GM18951 (cell line): ENCODE data around the gene C1GALT1C1L.
"Not testable (repeated sequence)": the region's sequence is repeated elsewhere in the genome, so short reads cannot be mapped to it uniquely, and the experiment has no call there.

Experiments
- POLR2A ChIP-seq: IDR thresholded peaks from 4 replicates; pipeline ENCODE4 v1.6.1; 2011; ENCODE audit warnings: mild to moderate bottlenecking; ENCODE audit not compliant: insufficient read length, insufficient read depth; ENCODE audit errors: extremely low read depth
- in situ Hi-C: fragments of 300-500 bp; cut with MboI; formaldehyde crosslinking; loops from one replicate; pipeline ENCODE4 v1.12.0; 2022; ENCODE audit warnings: low sequenced_read_pairs, mixed read lengths, inconsistent platforms; ENCODE audit not compliant: unreplicated experiment

The C1GALT1C1L gene

DNA sequence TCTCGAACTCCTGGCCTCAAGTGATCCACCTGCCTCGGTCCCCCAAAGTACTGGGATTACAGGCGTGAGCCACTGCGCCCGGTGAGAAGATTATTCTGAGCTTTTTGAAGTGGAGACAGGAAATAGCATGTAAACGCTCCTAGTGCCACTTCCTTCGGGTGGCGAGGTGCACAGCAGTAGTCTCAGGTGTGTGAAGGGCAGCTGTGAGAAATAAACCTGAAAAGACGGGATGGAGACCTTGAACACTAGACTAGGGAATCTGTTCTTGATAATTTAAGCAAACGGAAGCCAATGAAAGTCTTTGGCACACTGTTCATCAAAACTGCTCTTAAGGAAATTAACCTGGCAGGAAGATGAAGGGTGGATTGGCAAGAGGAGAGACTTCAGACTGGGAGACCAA lies 39.6 kb downstream of the C1GALT1C1L start:
- in situ Hi-C loops = no loop called here
- TF ChIP-seq POLR2A = no peak

DNA sequence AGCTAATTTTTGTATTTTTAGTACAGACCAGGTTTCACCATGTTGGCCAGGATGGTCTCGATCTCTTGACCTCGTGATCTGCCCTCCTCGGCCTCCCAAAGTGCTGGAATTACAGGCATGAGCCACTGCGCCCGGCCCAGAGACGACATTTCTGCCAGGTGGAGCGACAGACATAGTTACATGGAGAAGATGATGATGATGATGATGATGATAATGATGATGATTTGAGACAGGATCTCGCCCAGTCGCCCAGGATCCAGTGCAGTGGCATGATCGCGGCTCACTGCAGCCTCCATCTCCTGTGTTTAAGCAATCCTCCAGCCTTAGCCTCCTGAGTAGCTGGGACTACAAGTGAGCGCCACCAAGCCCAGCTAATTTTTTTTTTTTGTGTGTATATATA lies 40.1 kb downstream of the C1GALT1C1L start:
- in situ Hi-C loops = not testable (repeated sequence)

DNA sequence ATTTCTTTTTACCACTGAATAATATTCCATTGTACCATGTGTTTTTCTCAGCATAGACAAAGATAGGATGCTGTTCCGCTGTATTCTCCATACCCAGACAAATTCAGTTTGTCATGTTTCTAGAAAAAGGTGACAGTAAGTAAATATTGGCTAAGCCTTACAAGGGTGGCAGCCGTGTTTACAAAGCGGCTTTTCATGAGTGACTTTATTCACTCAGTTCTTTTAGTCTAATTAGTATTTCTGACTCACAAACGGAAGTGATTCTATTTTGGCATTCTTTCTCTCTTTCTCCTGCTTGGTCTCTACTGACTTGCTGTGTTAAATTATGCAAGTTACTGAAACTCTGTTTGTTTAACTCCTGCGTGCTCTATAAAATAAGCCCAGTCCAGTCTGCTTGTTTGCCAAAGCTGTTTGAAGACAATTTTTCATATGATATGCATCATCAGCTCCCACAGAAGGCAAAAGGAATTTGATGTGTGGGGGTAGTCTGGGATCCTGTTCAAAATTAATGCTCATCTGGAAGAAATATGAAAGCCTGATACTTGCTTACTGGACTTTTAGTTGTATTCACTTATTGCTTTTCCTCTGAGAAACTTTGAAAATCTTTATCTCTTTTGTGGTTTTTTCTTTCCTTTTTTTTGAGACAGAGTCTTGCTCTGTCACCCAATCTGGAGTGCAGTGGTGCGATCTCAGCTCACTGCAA lies 41.5 kb downstream of the C1GALT1C1L start:
- TF ChIP-seq POLR2A = no peak
- in situ Hi-C loops = no loop called here

DNA sequence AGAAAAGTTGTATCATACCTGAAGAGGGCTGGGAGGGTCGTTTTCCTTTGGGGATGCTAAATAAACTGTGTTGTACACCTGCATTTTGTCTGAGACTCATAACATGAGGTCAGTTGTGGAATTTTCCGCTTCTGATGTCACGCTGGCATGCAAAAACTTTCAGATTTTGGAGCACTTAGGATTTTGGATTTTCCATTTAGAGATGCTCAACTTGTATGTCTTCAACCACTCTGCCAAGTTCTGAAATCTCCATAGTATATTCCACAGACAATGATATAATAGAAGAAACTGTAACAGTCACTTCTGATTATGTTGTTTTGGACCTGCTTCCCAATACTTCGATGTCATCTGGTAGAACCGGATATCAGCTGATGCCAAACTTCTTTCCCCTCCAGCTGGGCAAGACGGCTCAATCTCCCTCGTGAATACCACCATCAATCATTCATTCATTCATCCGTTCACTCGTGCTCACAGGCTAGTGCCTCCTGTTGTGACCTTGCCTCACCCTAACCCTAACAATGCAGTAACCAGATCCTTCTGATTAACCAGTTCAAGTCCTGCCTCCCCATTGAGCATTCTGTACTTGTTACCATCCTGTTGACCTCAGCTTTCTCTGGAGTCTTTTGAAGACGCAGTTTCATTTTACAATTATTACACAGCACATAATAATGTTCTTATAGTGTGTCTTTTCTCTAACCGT lies 44.5 kb downstream of the C1GALT1C1L start:
- no peak for TF ChIP-seq POLR2A
- in situ Hi-C loops = no loop called here
